Measurements from ENCODE around the gene RIOK2.

Gene RIOK2

GRCh38 chr5:97165726-97166125 lies 17.3 kb downstream of the RIOK2 start:
- no peak for DNase-seq

GRCh38 chr5:97164846-97165245 lies 18.2 kb downstream of the RIOK2 start:
- DNase-seq, result no peak

- no peak for DNase-seq
These were observed 19.2 kb downstream of the RIOK2 start for GRCh38 chr5:97163790-97164285.

- DNase-seq, result no peak
These were observed 19.7 kb downstream of the RIOK2 start for GRCh38 chr5:97163360-97163764.

- peak; percentile 68 for DNase-seq
These were observed 21.0 kb downstream of the RIOK2 start for GRCh38 chr5:97162045-97162444.

GRCh38 chr5:97157689-97158088 lies 25.4 kb downstream of the RIOK2 start:
- DNase-seq, result no peak

- no peak for DNase-seq
These were observed 31.7 kb downstream of the RIOK2 start for GRCh38 chr5:97151370-97151769.

- DNase-seq, result no peak
These were observed 32.6 kb downstream of the RIOK2 start for GRCh38 chr5:97150401-97150800.

- no peak for DNase-seq
These were observed 33.3 kb downstream of the RIOK2 start for GRCh38 chr5:97149709-97150108.

- DNase-seq, result no peak
These were observed 34.8 kb downstream of the RIOK2 start for GRCh38 chr5:97148288-97148687.

GRCh38 chr5:97143704-97144103 lies 39.3 kb downstream of the RIOK2 start:
- no peak for DNase-seq

- DNase-seq, result peak; percentile 75
These were observed 40.4 kb downstream of the RIOK2 start, which contains the start of gene LIX1 for GRCh38 chr5:97142521-97143254. Gene LIX1 (minus strand): TSS chr5:97142611. CDS start chr5:97142576, 35 bp downstream.

- no peak for DNase-seq
These were observed 41.5 kb downstream of the RIOK2 start for GRCh38 chr5:97141539-97141938.

- DNase-seq, result no peak
These were observed 42.0 kb downstream of the RIOK2 start for GRCh38 chr5:97141031-97141430.

- DNase-seq, result peak; percentile 32
These were observed 42.8 kb downstream of the RIOK2 start for GRCh38 chr5:97140250-97140649.

GRCh38 chr5:97136475-97136874 lies 46.6 kb downstream of the RIOK2 start:
- no peak for DNase-seq

GRCh38 chr5:97135868-97136267 lies 47.2 kb downstream of the RIOK2 start:
- no peak for DNase-seq

GRCh38 chr5:97134634-97135033 lies 48.4 kb downstream of the RIOK2 start:
- no peak for DNase-seq

GRCh38 chr5:97133101-97133500 lies 49.9 kb downstream of the RIOK2 start:
- no peak for DNase-seq

GRCh38 chr5:97131921-97132320 lies 51.1 kb downstream of the RIOK2 start:
- DNase-seq, result no peak

GRCh38 chr5:97131139-97131710 lies 51.8 kb downstream of the RIOK2 start:
- no peak for DNase-seq

- DNase-seq, result no peak
These were observed 55.3 kb downstream of the RIOK2 start for GRCh38 chr5:97127727-97128126.

GRCh38 chr5:97125125-97125683 lies 57.8 kb downstream of the RIOK2 start:
- no peak for DNase-seq

- no peak for DNase-seq
These were observed 58.7 kb downstream of the RIOK2 start for GRCh38 chr5:97124335-97124734.

Measured in right hindlimb (tissue), 1 donor.